Measurements from ENCODE around the gene TNPO3.

- TF ChIP-seq CTCF (conservative IDR thresholded peaks at IDR 0.05) (no peak), EZH2 (IDR thresholded peaks at IDR 0.05; ENCODE audit: low read depth) (no peak)
These were observed 133.0 kb downstream of the TNPO3 start for GRCh38 chr7:128921866-128922440.
